Caco-2 (cell line): ENCODE data around the gene CDH3. TPM values are rescaled to one million over a fixed set of nuclear protein-coding genes. Genes with fewer than 3 reads are reported as not detected.

Source experiments
- BruUV-seq: library from RNA; stranded (reverse); fragments of 400-500 nt; replicated peaks from 2 replicates; lab custom pipeline; 2021; lab: Mats Ljungman, UMichigan
- CTCF ChIA-PET: fragments of 300-600 bp; sonication (Branson Sonifier 250); formaldehyde crosslinking; loops from one replicate; lab custom pipeline; 2022; ENCODE audit warnings: antibody characterized with exemption; lab: Charles Lee
- POLR2A ChIA-PET: fragments of 300-600 bp; sonication (Branson Sonifier 250); formaldehyde crosslinking; loops from one replicate; lab custom pipeline; 2022; ENCODE audit warnings: antibody characterized with exemption; lab: Charles Lee
- DNase-seq, 2 experiments: peaks; one replicate each; pipeline versions ENCODE4 v3.0.0 to v3.0.0-alpha.2; 2020 to 2022
- H3K27me3 ChIP-seq: replicated peaks from 2 replicates; pipeline ENCODE4 v1.6.0; 2011; ENCODE audit warnings: low read length; ENCODE audit not compliant: control insufficient read depth, insufficient read depth
- H3K36me3 ChIP-seq: 2 replicates; pipeline ENCODE4 v1.5.1; 2011; ENCODE audit warnings: low read length; ENCODE audit not compliant: control insufficient read depth, insufficient read depth
- H3K4me1 ChIP-seq: fragments of 250-450 bp; sonication (Bioruptor Pico); 2 replicates; pipeline ENCODE4 v1.5.1; 2020; ENCODE audit warnings: mild to moderate bottlenecking
- H3K4me3 ChIP-seq: 2 replicates; pipeline ENCODE4 v1.5.1; 2011; ENCODE audit warnings: low read depth, mild to moderate bottlenecking, control low read depth, low read length
- H3K9me3 ChIP-seq: fragments of 250-450 bp; sonication (Bioruptor Pico); 2 replicates; pipeline ENCODE4 v1.5.1; 2020; ENCODE audit warnings: mild to moderate bottlenecking, moderate library complexity
- H3K27ac Mint-ChIP-seq: one replicate; pipeline ENCODE4 v1.8.0; 2022; ENCODE audit warnings: mixed read lengths; ENCODE audit not compliant: unreplicated experiment
- H3K27me3 Mint-ChIP-seq: one replicate; pipeline ENCODE4 v1.8.0; 2022; ENCODE audit warnings: mixed read lengths; ENCODE audit not compliant: insufficient read depth, unreplicated experiment
- H3K36me3 Mint-ChIP-seq: one replicate; pipeline ENCODE4 v1.8.0; 2022; ENCODE audit warnings: mild to moderate bottlenecking, mixed read lengths; ENCODE audit not compliant: insufficient read depth, unreplicated experiment
- H3K4me1 Mint-ChIP-seq: one replicate; pipeline ENCODE4 v1.8.0; 2022; ENCODE audit warnings: low read depth, mixed read lengths; ENCODE audit not compliant: unreplicated experiment
- H3K4me3 Mint-ChIP-seq: one replicate; pipeline ENCODE4 v1.8.0; 2022; ENCODE audit warnings: mild to moderate bottlenecking, moderate library complexity, mixed read lengths; ENCODE audit not compliant: unreplicated experiment
- H3K9me3 Mint-ChIP-seq: one replicate; pipeline ENCODE4 v1.8.0; 2022; ENCODE audit warnings: mixed read lengths; ENCODE audit not compliant: unreplicated experiment
- CTCF ChIP-seq, 2 experiments: fragments of 200-600 bp in 1 of 2; IDR thresholded peaks; 1 replicate in 1 of 2; 2 replicates in 1 of 2; pipeline versions ENCODE4 v1.5.1 to v1.8.0; 2011 to 2022; ENCODE audit warnings: antibody characterized with exemption in 1 of 2, control low read depth in 1 of 2, inconsistent platforms in 1 of 2, low read depth in 1 of 2, low read length in 1 of 2, mild to moderate bottlenecking in 1 of 2, moderate library complexity in 1 of 2; ENCODE audit not compliant: insufficient read depth in 1 of 2, severe bottlenecking in 1 of 2, unreplicated experiment in 1 of 2
- intact Hi-C: fragments of 100-400 bp; cut with micrococcal nuclease; formaldehyde crosslinking; loops from one replicate; pipeline ENCODE4 v1.10.0; 2022; ENCODE audit not compliant: unreplicated experiment
- total RNA-seq: library from RNA; stranded (reverse); gene quantifications from 2 replicates; pipeline ENCODE4 v1.2.3, GENCODE V29; 2022

Gene CDH3
- total RNA-seq, 1 experiment from 2014 or later: 144 TPM

- Histone ChIP-seq H3K36me3 (0 out of 2 replicates have a peak, but pooled peaks cover 1% of the 10 kb centered on the region), H3K9me3 (0 out of 2 replicates have a peak, but pooled peaks cover 2% of the 10 kb centered on the region), H3K4me3 (no peak overlapping the region), H3K27me3 (no peaks in the 10 kb centered on the region), H3K4me1 (peaks cover 13% of the 10 kb centered on the region)
- Mint-ChIP-seq H3K4me3 (peak overlapping the region; percentile 90), H3K27me3 (no peaks in the 10 kb centered on the region), H3K27ac (no peak overlapping the region), H3K4me1 (peaks cover 8% of the 10 kb centered on the region), H3K36me3 (peaks cover 42% of the 10 kb centered on the region), H3K9me3 (no peaks in the 10 kb centered on the region)
- DNase-seq: no peak
- intact Hi-C loops: no loop called here
- BruUV-seq: TSS peak; percentile 22
- CTCF ChIA-PET: no interaction called here
- no peak for TF ChIP-seq CTCF (IDR thresholded peaks at IDR 0.05; ENCODE audit: insufficient read depth in 1 of 2, low read depth in 1 of 2, low read length in 1 of 2, severe bottlenecking in 1 of 2, unreplicated experiment in 1 of 2)
- POLR2A ChIA-PET: interaction anchor here (0.5 kb wide), 1 partner anchor 103 kb away, joined by 4 read pairs; no protein-coding TSS in a partner anchor
Observed at GRCh38 chr16:68646953-68647659, 2.0 kb downstream of the CDH3 start.

GRCh38 chr16:68651136-68651535 is 6.0 kb downstream of the CDH3 start:
- CTCF ChIA-PET: no interaction called here
- POLR2A ChIA-PET: no interaction called here
- BruUV-seq: no TSS peak

GRCh38 chr16:68652659-68653058 is 7.5 kb downstream of the CDH3 start:
- Mint-ChIP-seq H3K27ac (no peak overlapping the region), H3K27me3 (no peaks in the 10 kb centered on the region), H3K4me1 (no peaks in the 10 kb centered on the region), H3K4me3 (no peak overlapping the region), H3K36me3 (peaks cover 41% of the 10 kb centered on the region), H3K9me3 (no peaks in the 10 kb centered on the region)
- Histone ChIP-seq H3K4me1 (no peaks in the 10 kb centered on the region), H3K27me3 (no peaks in the 10 kb centered on the region), H3K4me3 (no peak overlapping the region), H3K9me3 (no peaks in the 10 kb centered on the region), H3K36me3 (no peaks in the 10 kb centered on the region)
- POLR2A ChIA-PET: no interaction called here
- intact Hi-C loops: no loop called here
- no TSS peak for BruUV-seq
- no peak for TF ChIP-seq CTCF (IDR thresholded peaks at IDR 0.05; ENCODE audit: insufficient read depth in 1 of 2, low read depth in 1 of 2, low read length in 1 of 2, severe bottlenecking in 1 of 2, unreplicated experiment in 1 of 2)
- no peak for DNase-seq
- CTCF ChIA-PET: no interaction called here

More at GRCh38 chr16:68651136-68651535, 6.0 kb downstream of the CDH3 start:
- no peak for TF ChIP-seq CTCF (IDR thresholded peaks at IDR 0.05; ENCODE audit: insufficient read depth in 1 of 2, low read depth in 1 of 2, low read length in 1 of 2, severe bottlenecking in 1 of 2, unreplicated experiment in 1 of 2)
- Mint-ChIP-seq H3K27ac (no peak overlapping the region), H3K4me1 (no peaks in the 10 kb centered on the region), H3K9me3 (no peaks in the 10 kb centered on the region), H3K27me3 (no peaks in the 10 kb centered on the region), H3K4me3 (no peak overlapping the region), H3K36me3 (peaks cover 39% of the 10 kb centered on the region)
- Histone ChIP-seq H3K27me3 (no peaks in the 10 kb centered on the region), H3K4me1 (peaks cover 8% of the 10 kb centered on the region), H3K4me3 (no peak overlapping the region), H3K9me3 (no peaks in the 10 kb centered on the region), H3K36me3 (0 out of 2 replicates have a peak, but pooled peaks cover 1% of the 10 kb centered on the region)
- no peak for DNase-seq
- intact Hi-C loops: no loop called here
